ENCODE results near the gene SEC61A1. TPM values are rescaled to one million over a fixed set of nuclear protein-coding genes. Genes with fewer than 3 reads are reported as not detected.

SEC61A1 gene
- total and polyA plus RNA-seq, 4 donors, result 80.4 to 295 (median 147) TPM

DNA sequence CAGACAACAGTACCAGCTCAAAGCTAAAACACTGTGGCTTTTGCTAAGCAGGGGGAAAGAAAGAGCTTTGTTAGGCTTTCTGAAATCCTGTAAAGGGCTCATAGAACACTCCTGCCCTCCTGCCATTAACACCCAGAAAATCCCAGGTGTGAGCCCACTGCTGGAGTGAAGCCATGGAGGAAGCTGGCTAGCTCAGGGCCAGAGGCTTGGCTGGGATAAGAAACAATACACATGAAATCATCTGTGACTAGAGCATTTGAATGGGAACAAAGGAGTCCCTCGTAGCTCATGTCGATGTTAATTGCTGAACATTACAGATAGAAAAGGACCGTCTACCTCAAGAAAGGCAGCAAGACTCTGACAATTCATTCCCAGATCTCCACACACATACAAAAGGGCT is 47.9 kb downstream of the SEC61A1 start:
- Histone ChIP-seq H3K9me3 (ENCODE audit: control insufficient read depth in 4 of 4, low read length in 3 of 4) (no peaks in the 10 kb centered on the region), H3K4me1 (ENCODE audit: control insufficient read depth in 4 of 4, insufficient read depth in 4 of 4, low read length in 3 of 4) (peaks cover 15 to 53% (median 42%) of the 10 kb centered on the region in 4 donors), H3K27me3 (ENCODE audit: control insufficient read depth in 4 of 4, insufficient read depth in 4 of 4, low read length in 3 of 4) (no peaks in the 10 kb centered on the region), H3K9ac (ENCODE audit: low read depth in 1 of 2, low read length in 2 of 2) (no peak overlapping the region), H3K4me3 (ENCODE audit: low read depth in 1 of 3, low read length in 3 of 3) (no peak overlapping the region), H3K27ac (ENCODE audit: low read depth in 1 of 2, low read length in 2 of 2) (no peak overlapping the region), H3K36me3 (ENCODE audit: control insufficient read depth in 4 of 4, insufficient read depth in 3 of 4, low read depth in 1 of 4, low read length in 3 of 4) (peaks cover 0 to 13% (median 6%) of the 10 kb centered on the region in 4 donors)
- TF ChIP-seq, protein P1, sequence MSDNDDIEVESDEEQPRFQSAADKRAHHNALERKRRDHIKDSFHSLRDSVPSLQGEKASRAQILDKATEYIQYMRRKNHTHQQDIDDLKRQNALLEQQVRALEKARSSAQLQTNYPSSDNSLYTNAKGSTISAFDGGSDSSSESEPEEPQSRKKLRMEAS (IDR thresholded peaks at IDR 0.05), result no peak
- no peak for TF ChIP-seq RXRA (IDR thresholded peaks at IDR 0.05)
- TF ChIP-seq, protein P2, sequence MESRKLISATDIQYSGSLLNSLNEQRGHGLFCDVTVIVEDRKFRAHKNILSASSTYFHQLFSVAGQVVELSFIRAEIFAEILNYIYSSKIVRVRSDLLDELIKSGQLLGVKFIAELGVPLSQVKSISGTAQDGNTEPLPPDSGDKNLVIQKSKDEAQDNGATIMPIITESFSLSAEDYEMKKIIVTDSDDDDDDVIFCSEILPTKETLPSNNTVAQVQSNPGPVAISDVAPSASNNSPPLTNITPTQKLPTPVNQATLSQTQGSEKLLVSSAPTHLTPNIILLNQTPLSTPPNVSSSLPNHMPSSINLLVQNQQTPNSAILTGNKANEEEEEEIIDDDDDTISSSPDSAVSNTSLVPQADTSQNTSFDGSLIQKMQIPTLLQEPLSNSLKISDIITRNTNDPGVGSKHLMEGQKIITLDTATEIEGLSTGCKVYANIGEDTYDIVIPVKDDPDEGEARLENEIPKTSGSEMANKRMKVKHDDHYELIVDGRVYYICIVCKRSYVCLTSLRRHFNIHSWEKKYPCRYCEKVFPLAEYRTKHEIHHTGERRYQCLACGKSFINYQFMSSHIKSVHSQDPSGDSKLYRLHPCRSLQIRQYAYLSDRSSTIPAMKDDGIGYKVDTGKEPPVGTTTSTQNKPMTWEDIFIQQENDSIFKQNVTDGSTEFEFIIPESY (IDR thresholded peaks at IDR 0.05), result no peak
- no peak for TF ChIP-seq JUND (IDR thresholded peaks at IDR 0.05)
- TF ChIP-seq YY1 (IDR thresholded peaks at IDR 0.05), result no peak
- TF ChIP-seq HNF4G (IDR thresholded peaks at IDR 0.05), result no peak
- TF ChIP-seq GABPA (IDR thresholded peaks at IDR 0.05 in 1 of 2, conservative IDR thresholded peaks at IDR 0.05 in 1 of 2), result no peak
- TF ChIP-seq EGR1 (IDR thresholded peaks at IDR 0.05; ENCODE audit: low read depth in 2 of 2), result no peak
- TF ChIP-seq FOXA2 (IDR thresholded peaks at IDR 0.05), result no peak
- TF ChIP-seq, protein P3, sequence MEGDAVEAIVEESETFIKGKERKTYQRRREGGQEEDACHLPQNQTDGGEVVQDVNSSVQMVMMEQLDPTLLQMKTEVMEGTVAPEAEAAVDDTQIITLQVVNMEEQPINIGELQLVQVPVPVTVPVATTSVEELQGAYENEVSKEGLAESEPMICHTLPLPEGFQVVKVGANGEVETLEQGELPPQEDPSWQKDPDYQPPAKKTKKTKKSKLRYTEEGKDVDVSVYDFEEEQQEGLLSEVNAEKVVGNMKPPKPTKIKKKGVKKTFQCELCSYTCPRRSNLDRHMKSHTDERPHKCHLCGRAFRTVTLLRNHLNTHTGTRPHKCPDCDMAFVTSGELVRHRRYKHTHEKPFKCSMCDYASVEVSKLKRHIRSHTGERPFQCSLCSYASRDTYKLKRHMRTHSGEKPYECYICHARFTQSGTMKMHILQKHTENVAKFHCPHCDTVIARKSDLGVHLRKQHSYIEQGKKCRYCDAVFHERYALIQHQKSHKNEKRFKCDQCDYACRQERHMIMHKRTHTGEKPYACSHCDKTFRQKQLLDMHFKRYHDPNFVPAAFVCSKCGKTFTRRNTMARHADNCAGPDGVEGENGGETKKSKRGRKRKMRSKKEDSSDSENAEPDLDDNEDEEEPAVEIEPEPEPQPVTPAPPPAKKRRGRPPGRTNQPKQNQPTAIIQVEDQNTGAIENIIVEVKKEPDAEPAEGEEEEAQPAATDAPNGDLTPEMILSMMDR (IDR thresholded peaks at IDR 0.05; ENCODE audit: low read depth, low read length, missing input control), result no peak
- TF ChIP-seq FOXA1 (IDR thresholded peaks at IDR 0.05), result no peak
- TF ChIP-seq, protein P4, sequence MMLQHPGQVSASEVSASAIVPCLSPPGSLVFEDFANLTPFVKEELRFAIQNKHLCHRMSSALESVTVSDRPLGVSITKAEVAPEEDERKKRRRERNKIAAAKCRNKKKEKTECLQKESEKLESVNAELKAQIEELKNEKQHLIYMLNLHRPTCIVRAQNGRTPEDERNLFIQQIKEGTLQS (IDR thresholded peaks at IDR 0.05), result no peak
- TF ChIP-seq, protein P5, sequence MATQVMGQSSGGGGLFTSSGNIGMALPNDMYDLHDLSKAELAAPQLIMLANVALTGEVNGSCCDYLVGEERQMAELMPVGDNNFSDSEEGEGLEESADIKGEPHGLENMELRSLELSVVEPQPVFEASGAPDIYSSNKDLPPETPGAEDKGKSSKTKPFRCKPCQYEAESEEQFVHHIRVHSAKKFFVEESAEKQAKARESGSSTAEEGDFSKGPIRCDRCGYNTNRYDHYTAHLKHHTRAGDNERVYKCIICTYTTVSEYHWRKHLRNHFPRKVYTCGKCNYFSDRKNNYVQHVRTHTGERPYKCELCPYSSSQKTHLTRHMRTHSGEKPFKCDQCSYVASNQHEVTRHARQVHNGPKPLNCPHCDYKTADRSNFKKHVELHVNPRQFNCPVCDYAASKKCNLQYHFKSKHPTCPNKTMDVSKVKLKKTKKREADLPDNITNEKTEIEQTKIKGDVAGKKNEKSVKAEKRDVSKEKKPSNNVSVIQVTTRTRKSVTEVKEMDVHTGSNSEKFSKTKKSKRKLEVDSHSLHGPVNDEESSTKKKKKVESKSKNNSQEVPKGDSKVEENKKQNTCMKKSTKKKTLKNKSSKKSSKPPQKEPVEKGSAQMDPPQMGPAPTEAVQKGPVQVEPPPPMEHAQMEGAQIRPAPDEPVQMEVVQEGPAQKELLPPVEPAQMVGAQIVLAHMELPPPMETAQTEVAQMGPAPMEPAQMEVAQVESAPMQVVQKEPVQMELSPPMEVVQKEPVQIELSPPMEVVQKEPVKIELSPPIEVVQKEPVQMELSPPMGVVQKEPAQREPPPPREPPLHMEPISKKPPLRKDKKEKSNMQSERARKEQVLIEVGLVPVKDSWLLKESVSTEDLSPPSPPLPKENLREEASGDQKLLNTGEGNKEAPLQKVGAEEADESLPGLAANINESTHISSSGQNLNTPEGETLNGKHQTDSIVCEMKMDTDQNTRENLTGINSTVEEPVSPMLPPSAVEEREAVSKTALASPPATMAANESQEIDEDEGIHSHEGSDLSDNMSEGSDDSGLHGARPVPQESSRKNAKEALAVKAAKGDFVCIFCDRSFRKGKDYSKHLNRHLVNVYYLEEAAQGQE (IDR thresholded peaks at IDR 0.05), result no peak
- TF ChIP-seq HNF4A (conservative IDR thresholded peaks at IDR 0.05), result no peak
- no peak for TF ChIP-seq NR2F2 (IDR thresholded peaks at IDR 0.05)
- TF ChIP-seq SP1 (IDR thresholded peaks at IDR 0.05), result no peak
- TF ChIP-seq TAF1 (conservative IDR thresholded peaks at IDR 0.05), result no peak
- 91% methylated on average over 3 of the region's 3 CpGs for WGBS
- DNase-seq (ENCODE audit: low spot score), result no peak
